WTC11 (cell line): Measurements from ENCODE around the gene ARHGAP15.

Experiments used
- ETV6 ChIP-seq: sonication (generic); formaldehyde crosslinking; IDR thresholded peaks from 2 replicates; pipeline ENCODE4 v1.8.1; 2022; ENCODE audit warnings: mild to moderate bottlenecking, missing genetic modification reagents
- TF ChIP-seq, protein P1 (sequence below): fragments of 200-600 bp; IDR thresholded peaks from 2 replicates; pipeline ENCODE4 v1.8.0; 2022; ENCODE audit warnings: antibody characterized with exemption

DNA sequence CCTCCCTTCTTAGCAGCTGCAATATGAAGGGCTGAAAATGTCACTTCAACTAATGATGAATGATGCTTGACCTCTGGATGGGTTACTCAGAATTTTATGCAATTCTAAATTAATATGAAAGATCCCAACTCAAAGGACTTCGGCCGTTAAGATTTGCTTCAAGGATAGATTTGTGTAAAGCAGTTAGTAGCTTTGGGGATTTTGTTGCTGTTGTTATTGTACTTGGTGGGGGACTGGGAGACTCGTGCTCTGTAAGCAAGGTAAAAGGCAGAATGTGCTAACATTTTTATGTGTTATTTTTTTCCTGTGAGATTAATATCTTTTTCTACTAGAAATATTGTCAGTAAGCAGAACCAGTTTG lies 478.8 kb downstream of the ARHGAP15 start:
- TF ChIP-seq ETV6, result no peak
- TF ChIP-seq, protein P1, sequence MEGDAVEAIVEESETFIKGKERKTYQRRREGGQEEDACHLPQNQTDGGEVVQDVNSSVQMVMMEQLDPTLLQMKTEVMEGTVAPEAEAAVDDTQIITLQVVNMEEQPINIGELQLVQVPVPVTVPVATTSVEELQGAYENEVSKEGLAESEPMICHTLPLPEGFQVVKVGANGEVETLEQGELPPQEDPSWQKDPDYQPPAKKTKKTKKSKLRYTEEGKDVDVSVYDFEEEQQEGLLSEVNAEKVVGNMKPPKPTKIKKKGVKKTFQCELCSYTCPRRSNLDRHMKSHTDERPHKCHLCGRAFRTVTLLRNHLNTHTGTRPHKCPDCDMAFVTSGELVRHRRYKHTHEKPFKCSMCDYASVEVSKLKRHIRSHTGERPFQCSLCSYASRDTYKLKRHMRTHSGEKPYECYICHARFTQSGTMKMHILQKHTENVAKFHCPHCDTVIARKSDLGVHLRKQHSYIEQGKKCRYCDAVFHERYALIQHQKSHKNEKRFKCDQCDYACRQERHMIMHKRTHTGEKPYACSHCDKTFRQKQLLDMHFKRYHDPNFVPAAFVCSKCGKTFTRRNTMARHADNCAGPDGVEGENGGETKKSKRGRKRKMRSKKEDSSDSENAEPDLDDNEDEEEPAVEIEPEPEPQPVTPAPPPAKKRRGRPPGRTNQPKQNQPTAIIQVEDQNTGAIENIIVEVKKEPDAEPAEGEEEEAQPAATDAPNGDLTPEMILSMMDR, result no peak
